Endodermal cell (in vitro differentiated cells): ENCODE results near the gene TLL2. TPM values are rescaled to one million over a fixed set of nuclear protein-coding genes. Genes with fewer than 3 reads are reported as not detected.

Experiments used
- DNase-seq: peaks from one replicate; pipeline ENCODE4 v3.0.0-alpha.2; 2017
- H3K27ac ChIP-seq: 2 replicates; pipeline ENCODE4 v1.5.1; 2013; ENCODE audit warnings: mild to moderate bottlenecking, low read depth, low read length, moderate library complexity
- H3K27me3 ChIP-seq: 2 replicates; pipeline ENCODE4 v1.6.1; 2013; ENCODE audit warnings: mild to moderate bottlenecking, low read length, moderate library complexity; ENCODE audit not compliant: insufficient read depth, control insufficient read depth, poor library complexity, severe bottlenecking
- H3K36me3 ChIP-seq: 2 replicates; pipeline ENCODE4 v1.7.0; 2013; ENCODE audit warnings: mild to moderate bottlenecking, low read length, moderate library complexity; ENCODE audit not compliant: control insufficient read depth, insufficient read depth
- H3K4me1 ChIP-seq: one replicate; pipeline ENCODE4 v1.7.0; 2013; ENCODE audit warnings: low read length; ENCODE audit not compliant: control insufficient read depth, insufficient read depth
- H3K4me3 ChIP-seq: 2 replicates; pipeline ENCODE4 v1.5.1; 2013; ENCODE audit warnings: mild to moderate bottlenecking, low read length, moderate library complexity
- H3K9ac ChIP-seq: 2 replicates; pipeline ENCODE4 v1.6.1; 2013; ENCODE audit warnings: mild to moderate bottlenecking, low read length, moderate library complexity; ENCODE audit not compliant: poor library complexity, severe bottlenecking; ENCODE audit errors: extremely low read depth
- H3K9me3 ChIP-seq: 2 replicates; pipeline ENCODE4 v1.6.1; 2013; ENCODE audit warnings: mild to moderate bottlenecking, low read length, moderate library complexity; ENCODE audit not compliant: control insufficient read depth
- H3K27ac Mint-ChIP-seq: 2 replicates; pipeline ENCODE4 v1.8.0; 2020; ENCODE audit warnings: mixed read lengths
- H3K27me3 Mint-ChIP-seq: 2 replicates; pipeline ENCODE4 v1.8.0; 2021; ENCODE audit warnings: mild to moderate bottlenecking, mixed read lengths; ENCODE audit not compliant: insufficient read depth
- H3K36me3 Mint-ChIP-seq: 2 replicates; pipeline ENCODE4 v1.8.0; 2020; ENCODE audit warnings: low read depth, mixed read lengths
- H3K4me1 Mint-ChIP-seq: 2 replicates; pipeline ENCODE4 v1.8.0; 2020; ENCODE audit warnings: mixed read lengths
- H3K4me3 Mint-ChIP-seq: 2 replicates; pipeline ENCODE4 v1.8.0; 2020; ENCODE audit warnings: mild to moderate bottlenecking, moderate library complexity, mixed read lengths
- H3K9me3 Mint-ChIP-seq: 2 replicates; pipeline ENCODE4 v1.8.0; 2020; ENCODE audit warnings: mild to moderate bottlenecking, mixed read lengths
- CTCF ChIP-seq: fragments of 200-600 bp; sonication (generic); conservative IDR thresholded peaks from 2 replicates; pipeline ENCODE4 v1.5.0; 2021; ENCODE audit warnings: antibody characterized with exemption, mild to moderate bottlenecking
- WGBS, 2 experiments: methylation state at CpG; one replicate each; pipeline versions ENCODE4 v1.1.5 to v1.1.7; 2013; ENCODE audit warnings: missing lambda C conversion rate in 2 of 2, mixed read lengths in 1 of 2; ENCODE audit not compliant: insufficient coverage in 1 of 2, insufficient read length in 1 of 2; 5-methylcytosine and 5-hydroxymethylcytosine counted together
- total RNA-seq, 2 donors: library from RNA; stranded (reverse); fragmentation: NEBNext Ultra II Directional in 1 of 2; extraction: Animal tissue kit (Norgen Biotek cat#: 25700) in 1 of 2; gene quantifications; 2 replicates in 1 of 2; 3 replicates in 1 of 2; pipeline ENCODE4 v1.2.1, GENCODE V29; 2021

Gene TLL2
- total RNA-seq, 2 donors from 2014 or later: 0.11 to 0.18 TPM

- no peak for TF ChIP-seq CTCF
Observed at GRCh38 chr10:96325719-96326373, 187.9 kb downstream of the TLL2 start.

GRCh38 chr10:96324447-96324846, 189.3 kb downstream of the TLL2 start:
- WGBS, 2 experiments: 65 to 80% methylated on average over 1 to 2 of the region's 2 CpGs
- TF ChIP-seq CTCF: peak; percentile 44
- Histone ChIP-seq H3K9me3 (no peaks in the 10 kb centered on the region), H3K4me1 (peaks cover 4% of the 10 kb centered on the region), H3K27ac (no peak overlapping the region), H3K4me3 (no peak overlapping the region), H3K27me3 (peaks cover 99% of the 10 kb centered on the region), H3K36me3 (no peaks in the 10 kb centered on the region), H3K9ac (no peak overlapping the region)
- Mint-ChIP-seq H3K27me3 (peaks cover 95% of the 10 kb centered on the region), H3K4me3 (no peak overlapping the region), H3K9me3 (no peaks in the 10 kb centered on the region), H3K36me3 (no peaks in the 10 kb centered on the region), H3K4me1 (peaks cover 15% of the 10 kb centered on the region), H3K27ac (no peak overlapping the region)
- peak; percentile 77 for DNase-seq

More at GRCh38 chr10:96325719-96326373, 187.9 kb downstream of the TLL2 start:
- H3K36me3 ChIP-seq: no peaks in the 10 kb centered on the region
- Mint-ChIP-seq H3K9me3 (no peaks in the 10 kb centered on the region), H3K36me3 (no peaks in the 10 kb centered on the region), H3K27me3 (peaks cover 97% of the 10 kb centered on the region), H3K4me1 (peaks cover 7% of the 10 kb centered on the region), H3K4me3 (no peak overlapping the region), H3K27ac (no peak overlapping the region)
- no peaks in the 10 kb centered on the region for H3K9me3 ChIP-seq
- H3K9ac ChIP-seq: no peak overlapping the region
- peaks cover 2% of the 10 kb centered on the region for H3K4me1 ChIP-seq
- H3K4me3 ChIP-seq: no peak overlapping the region
- DNase-seq: no peak
- 94% methylated on average over 2 to 4 of the region's 4 CpGs for WGBS, 2 experiments
- no peak overlapping the region for H3K27ac ChIP-seq
- H3K27me3 ChIP-seq: peaks cover 99% of the 10 kb centered on the region

GRCh38 chr10:96322275-96322674, 191.5 kb downstream of the TLL2 start:
- Mint-ChIP-seq H3K27ac (no peak overlapping the region), H3K4me1 (peaks cover 15% of the 10 kb centered on the region), H3K27me3 (peaks cover 78% of the 10 kb centered on the region), H3K4me3 (no peak overlapping the region), H3K9me3 (no peaks in the 10 kb centered on the region), H3K36me3 (no peaks in the 10 kb centered on the region)
- H3K9ac ChIP-seq: no peak overlapping the region
- no peaks in the 10 kb centered on the region for H3K36me3 ChIP-seq
- no peak overlapping the region for H3K27ac ChIP-seq
- no peak for DNase-seq
- no peak overlapping the region for H3K4me3 ChIP-seq
- no peaks in the 10 kb centered on the region for H3K9me3 ChIP-seq
- peaks cover 4% of the 10 kb centered on the region for H3K4me1 ChIP-seq
- peaks cover 97% of the 10 kb centered on the region for H3K27me3 ChIP-seq
- no peak for TF ChIP-seq CTCF
- 100% methylated on average over 1 of the region's 1 CpG for WGBS, 2 experiments
